Choroid plexus epithelial cell (primary cell): ENCODE results near the gene CD48.

Experiments used
- DNase-seq: peaks from one replicate; pipeline ENCODE4 v3.0.0-alpha.2; 2010; ENCODE audit warnings: low read depth
- H3K4me3 ChIP-seq: 2 replicates; pipeline ENCODE4 v1.5.1; 2011; ENCODE audit warnings: low read depth, mild to moderate bottlenecking, control low read depth, low read length, moderate library complexity
- CTCF ChIP-seq: conservative IDR thresholded peaks from 2 replicates; pipeline ENCODE4 v1.5.1; 2011; ENCODE audit warnings: low read depth, mild to moderate bottlenecking, control low read depth, inconsistent platforms, low read length, moderate library complexity

The CD48 gene

GRCh38 chr1:160645386-160646130 lies 66.1 kb downstream of the CD48 start:
- DNase-seq, result no peak
- no peak for TF ChIP-seq CTCF
- H3K4me3 ChIP-seq, result no peak overlapping the region

- H3K4me3 ChIP-seq, result no peak overlapping the region
- TF ChIP-seq CTCF, result no peak
- no peak for DNase-seq
Measured at GRCh38 chr1:160644399-160644798, 67.2 kb downstream of the CD48 start.

- DNase-seq, result no peak
- TF ChIP-seq CTCF, result no peak
- no peak overlapping the region for H3K4me3 ChIP-seq
Measured at GRCh38 chr1:160643138-160643537, 68.5 kb downstream of the CD48 start.

- no peak for DNase-seq
- TF ChIP-seq CTCF, result no peak
- no peak overlapping the region for H3K4me3 ChIP-seq
Measured at GRCh38 chr1:160642281-160642644, 69.4 kb downstream of the CD48 start.

- no peak for DNase-seq
- TF ChIP-seq CTCF, result no peak
- H3K4me3 ChIP-seq, result no peak overlapping the region
Measured at GRCh38 chr1:160641323-160642280, 70.0 kb downstream of the CD48 start.

GRCh38 chr1:160640359-160641123 lies 71.1 kb downstream of the CD48 start:
- no peak overlapping the region for H3K4me3 ChIP-seq
- DNase-seq, result peak; percentile 44
- no peak for TF ChIP-seq CTCF
